GM18951 (cell line): ENCODE results near the gene ENPEP.
"Not testable (repeated sequence)": the region's sequence is repeated elsewhere in the genome, so short reads cannot be mapped to it uniquely, and the experiment has no call there.

Experiments used
- POLR2A ChIP-seq: IDR thresholded peaks from 4 replicates; pipeline ENCODE4 v1.6.1; 2011; ENCODE audit warnings: mild to moderate bottlenecking; ENCODE audit not compliant: insufficient read length, insufficient read depth; ENCODE audit errors: extremely low read depth
- in situ Hi-C: fragments of 300-500 bp; cut with MboI; formaldehyde crosslinking; loops from one replicate; pipeline ENCODE4 v1.12.0; 2022; ENCODE audit warnings: low sequenced_read_pairs, mixed read lengths, inconsistent platforms; ENCODE audit not compliant: unreplicated experiment

Gene ENPEP

GRCh38 chr4:110474481-110474880, 1.5 kb upstream of the ENPEP start:
- in situ Hi-C loops: no loop called here
- no peak for TF ChIP-seq POLR2A

- in situ Hi-C loops: not testable (repeated sequence)
These were observed 875 bp upstream of the ENPEP start for GRCh38 chr4:110475080-110475479.

GRCh38 chr4:110477836-110478235, 1.9 kb downstream of the ENPEP start:
- in situ Hi-C loops: no loop called here
- no peak for TF ChIP-seq POLR2A

GRCh38 chr4:110480031-110480549, 4.1 kb downstream of the ENPEP start:
- in situ Hi-C loops: no loop called here

GRCh38 chr4:110480746-110481271, 4.9 kb downstream of the ENPEP start:
- in situ Hi-C loops: no loop called here
- TF ChIP-seq POLR2A: no peak

More at GRCh38 chr4:110480031-110480549, 4.1 kb downstream of the ENPEP start:
- TF ChIP-seq POLR2A: no peak

- in situ Hi-C loops: no loop called here
- no peak for TF ChIP-seq POLR2A
These were observed 7.6 kb downstream of the ENPEP start for GRCh38 chr4:110483516-110483915.

- in situ Hi-C loops: no loop called here
- no peak for TF ChIP-seq POLR2A
These were observed 8.1 kb downstream of the ENPEP start for GRCh38 chr4:110484029-110484428.

GRCh38 chr4:110484767-110485166, 8.8 kb downstream of the ENPEP start:
- TF ChIP-seq POLR2A: no peak
- in situ Hi-C loops: no loop called here

- no peak for TF ChIP-seq POLR2A
- in situ Hi-C loops: no loop called here
These were observed 9.5 kb downstream of the ENPEP start for GRCh38 chr4:110485452-110485851.

GRCh38 chr4:110486256-110486655, 10.3 kb downstream of the ENPEP start:
- no peak for TF ChIP-seq POLR2A
- in situ Hi-C loops: no loop called here

GRCh38 chr4:110486850-110487249, 10.9 kb downstream of the ENPEP start:
- in situ Hi-C loops: not testable (repeated sequence)

GRCh38 chr4:110487873-110488272, 11.9 kb downstream of the ENPEP start:
- in situ Hi-C loops: no loop called here
- no peak for TF ChIP-seq POLR2A

GRCh38 chr4:110489901-110490508, 14.1 kb downstream of the ENPEP start:
- in situ Hi-C loops: no loop called here

GRCh38 chr4:110492522-110492921, 16.6 kb downstream of the ENPEP start:
- no peak for TF ChIP-seq POLR2A
- in situ Hi-C loops: no loop called here

More at GRCh38 chr4:110489901-110490508, 14.1 kb downstream of the ENPEP start:
- TF ChIP-seq POLR2A: no peak
